ENCODE measurements around the gene ATG7.
A peak's percentile ranks its signal among the peaks of the same experiment; 100 is the strongest.

The ATG7 gene

GRCh38 chr3:11364181-11364580 is 92.0 kb downstream of the ATG7 start:
- in situ Hi-C loops (cut with MboI; ENCODE audit: low sequenced_read_pairs): no loop called here
- H3K36me3 ChIP-seq (replicated peaks): peaks cover 10% of the 10 kb centered on the region; the same call in 1 of the 2 replicates
- no peak for DNase-seq (ENCODE audit: low spot score in 2 of 2)

GRCh38 chr3:11367143-11367693 is 95.0 kb downstream of the ATG7 start:
- H3K9me3 ChIP-seq: no peaks in the 10 kb centered on the region
- H3K36me3 ChIP-seq (replicated peaks): peaks cover 5% of the 10 kb centered on the region; the same call in 1 of the 2 replicates
- H3K4me3 ChIP-seq: no peak overlapping the region
- H3K27me3 ChIP-seq (ENCODE audit: low read depth): no peaks in the 10 kb centered on the region
- H3K4me1 ChIP-seq: peaks cover 23% of the 10 kb centered on the region
- in situ Hi-C loops (cut with MboI; ENCODE audit: low sequenced_read_pairs): no loop called here
- DNase-seq (ENCODE audit: low spot score in 2 of 2): peak; percentile 67 to 73

More at GRCh38 chr3:11364181-11364580, 92.0 kb downstream of the ATG7 start:
- H3K4me1 ChIP-seq: peaks cover 20% of the 10 kb centered on the region
- no peaks in the 10 kb centered on the region for H3K9me3 ChIP-seq
- H3K4me3 ChIP-seq: no peak overlapping the region
- H3K27me3 ChIP-seq (ENCODE audit: low read depth): no peaks in the 10 kb centered on the region

GRCh38 chr3:11370191-11370590 is 98.0 kb downstream of the ATG7 start:
- no peaks in the 10 kb centered on the region; the same call in 1 of the 2 replicates for H3K36me3 ChIP-seq (replicated peaks)
- in situ Hi-C loops (cut with MboI; ENCODE audit: low sequenced_read_pairs): loop anchor here (10.0 kb wide), 1 partner anchor 435 kb away; no protein-coding TSS in a partner anchor
- no peaks in the 10 kb centered on the region for H3K9me3 ChIP-seq
- peaks cover 23% of the 10 kb centered on the region for H3K4me1 ChIP-seq
- H3K4me3 ChIP-seq: no peak overlapping the region
- no peak for DNase-seq (ENCODE audit: low spot score in 2 of 2)
- H3K27me3 ChIP-seq (ENCODE audit: low read depth): no peaks in the 10 kb centered on the region

GRCh38 chr3:11370966-11371365 is 98.8 kb downstream of the ATG7 start:
- DNase-seq (ENCODE audit: low spot score in 2 of 2): no peak
- in situ Hi-C loops (cut with MboI; ENCODE audit: low sequenced_read_pairs): loop anchor here (10.0 kb wide), 1 partner anchor 434 kb away; no protein-coding TSS in a partner anchor
- H3K27me3 ChIP-seq (ENCODE audit: low read depth): no peaks in the 10 kb centered on the region
- no peaks in the 10 kb centered on the region for H3K36me3 ChIP-seq (replicated peaks)
- no peak overlapping the region for H3K4me3 ChIP-seq
- no peaks in the 10 kb centered on the region for H3K9me3 ChIP-seq
- H3K4me1 ChIP-seq: peaks cover 18% of the 10 kb centered on the region

- Histone ChIP-seq H3K36me3 (replicated peaks) (no peaks in the 10 kb centered on the region), H3K4me1 (peaks cover 14% of the 10 kb centered on the region), H3K9me3 (no peaks in the 10 kb centered on the region), H3K27me3 (ENCODE audit: low read depth) (no peaks in the 10 kb centered on the region), H3K4me3 (no peak overlapping the region)
- in situ Hi-C loops (cut with MboI; ENCODE audit: low sequenced_read_pairs): loop anchor here (10.0 kb wide), 1 partner anchor 433 kb away; no protein-coding TSS in a partner anchor
- DNase-seq (ENCODE audit: low spot score in 2 of 2): no peak
These were observed 99.5 kb downstream of the ATG7 start for GRCh38 chr3:11371747-11372146.

GRCh38 chr3:11373235-11373634 is 101.0 kb downstream of the ATG7 start:
- no peak for DNase-seq (ENCODE audit: low spot score in 2 of 2)
- no peaks in the 10 kb centered on the region for H3K9me3 ChIP-seq
- no peaks in the 10 kb centered on the region for H3K27me3 ChIP-seq (ENCODE audit: low read depth)
- H3K4me3 ChIP-seq: no peak overlapping the region
- H3K4me1 ChIP-seq: peaks cover 3% of the 10 kb centered on the region; the same call in 1 of the 2 replicates
- in situ Hi-C loops (cut with MboI; ENCODE audit: low sequenced_read_pairs): loop anchor here (10.0 kb wide), 1 partner anchor 432 kb away; no protein-coding TSS in a partner anchor
- H3K36me3 ChIP-seq (replicated peaks): no peaks in the 10 kb centered on the region

GRCh38 chr3:11373654-11374053 is 101.5 kb downstream of the ATG7 start:
- no peak for DNase-seq (ENCODE audit: low spot score in 2 of 2)
- Histone ChIP-seq H3K9me3 (no peaks in the 10 kb centered on the region), H3K4me3 (no peak overlapping the region), H3K4me1 (peaks cover 3% of the 10 kb centered on the region; the same call in 1 of the 2 replicates), H3K27me3 (ENCODE audit: low read depth) (no peaks in the 10 kb centered on the region), H3K36me3 (replicated peaks) (no peaks in the 10 kb centered on the region)
- in situ Hi-C loops (cut with MboI; ENCODE audit: low sequenced_read_pairs): loop anchor here (10.0 kb wide), 1 partner anchor 431 kb away; no protein-coding TSS in a partner anchor

GRCh38 chr3:11375333-11376088 is 103.3 kb downstream of the ATG7 start:
- in situ Hi-C loops (cut with MboI; ENCODE audit: low sequenced_read_pairs): loop anchor here (10.0 kb wide), 1 partner anchor 429 kb away; no protein-coding TSS in a partner anchor
- Histone ChIP-seq H3K9me3 (no peaks in the 10 kb centered on the region), H3K36me3 (replicated peaks) (no peaks in the 10 kb centered on the region), H3K4me1 (peaks cover 11% of the 10 kb centered on the region), H3K27me3 (ENCODE audit: low read depth) (no peaks in the 10 kb centered on the region), H3K4me3 (no peak overlapping the region)
- no peak for DNase-seq (ENCODE audit: low spot score in 2 of 2)

- H3K4me3 ChIP-seq: no peak overlapping the region
- DNase-seq (ENCODE audit: low spot score in 2 of 2): no peak
- no peaks in the 10 kb centered on the region for H3K36me3 ChIP-seq (replicated peaks)
- H3K4me1 ChIP-seq: peaks cover 26% of the 10 kb centered on the region
- in situ Hi-C loops (cut with MboI; ENCODE audit: low sequenced_read_pairs): loop anchor here (10.0 kb wide), 1 partner anchor 427 kb away; no protein-coding TSS in a partner anchor
- H3K27me3 ChIP-seq (ENCODE audit: low read depth): no peaks in the 10 kb centered on the region
- H3K9me3 ChIP-seq: no peaks in the 10 kb centered on the region
These were observed 105.5 kb downstream of the ATG7 start for GRCh38 chr3:11377719-11378118.

GRCh38 chr3:11379238-11379823 is 107.1 kb downstream of the ATG7 start:
- Histone ChIP-seq H3K4me1 (peaks cover 27% of the 10 kb centered on the region), H3K36me3 (replicated peaks) (no peaks in the 10 kb centered on the region), H3K27me3 (ENCODE audit: low read depth) (no peaks in the 10 kb centered on the region), H3K4me3 (no peak overlapping the region), H3K9me3 (no peaks in the 10 kb centered on the region)
- peak; percentile 20 to 65 for DNase-seq (ENCODE audit: low spot score in 2 of 2)
- in situ Hi-C loops (cut with MboI; ENCODE audit: low sequenced_read_pairs): loop anchor here (10.0 kb wide), 1 partner anchor 425 kb away; no protein-coding TSS in a partner anchor

- Histone ChIP-seq H3K4me3 (no peak overlapping the region), H3K27me3 (ENCODE audit: low read depth) (no peaks in the 10 kb centered on the region), H3K36me3 (replicated peaks) (no peaks in the 10 kb centered on the region), H3K9me3 (no peaks in the 10 kb centered on the region), H3K4me1 (peaks cover 27% of the 10 kb centered on the region)
- DNase-seq (ENCODE audit: low spot score in 2 of 2): no peak
- in situ Hi-C loops (cut with MboI; ENCODE audit: low sequenced_read_pairs): loop anchor here (5.0 to 10.0 kb wide), 2 partner anchors 277 to 425 kb away; no protein-coding TSS in a partner anchor
These were observed 107.9 kb downstream of the ATG7 start for GRCh38 chr3:11379824-11380701.

- in situ Hi-C loops (cut with MboI; ENCODE audit: low sequenced_read_pairs): loop anchor here (5.0 kb wide), 1 partner anchor 276 kb away; no protein-coding TSS in a partner anchor
- no peak for DNase-seq (ENCODE audit: low spot score in 2 of 2)
- no peaks in the 10 kb centered on the region for H3K36me3 ChIP-seq (replicated peaks)
- H3K27me3 ChIP-seq (ENCODE audit: low read depth): no peaks in the 10 kb centered on the region
- no peak overlapping the region for H3K4me3 ChIP-seq
- no peaks in the 10 kb centered on the region for H3K9me3 ChIP-seq
- H3K4me1 ChIP-seq: peaks cover 27% of the 10 kb centered on the region
These were observed 108.9 kb downstream of the ATG7 start for GRCh38 chr3:11381141-11381540.

GRCh38 chr3:11381563-11381962 is 109.4 kb downstream of the ATG7 start:
- Histone ChIP-seq H3K4me1 (peaks cover 27% of the 10 kb centered on the region), H3K36me3 (replicated peaks) (no peaks in the 10 kb centered on the region), H3K4me3 (no peak overlapping the region), H3K27me3 (ENCODE audit: low read depth) (no peaks in the 10 kb centered on the region), H3K9me3 (no peaks in the 10 kb centered on the region)
- in situ Hi-C loops (cut with MboI; ENCODE audit: low sequenced_read_pairs): loop anchor here (5.0 kb wide), 1 partner anchor 276 kb away; no protein-coding TSS in a partner anchor
- no peak for DNase-seq (ENCODE audit: low spot score in 2 of 2)
